ENCODE results near the gene SAMD4B.

DNA sequence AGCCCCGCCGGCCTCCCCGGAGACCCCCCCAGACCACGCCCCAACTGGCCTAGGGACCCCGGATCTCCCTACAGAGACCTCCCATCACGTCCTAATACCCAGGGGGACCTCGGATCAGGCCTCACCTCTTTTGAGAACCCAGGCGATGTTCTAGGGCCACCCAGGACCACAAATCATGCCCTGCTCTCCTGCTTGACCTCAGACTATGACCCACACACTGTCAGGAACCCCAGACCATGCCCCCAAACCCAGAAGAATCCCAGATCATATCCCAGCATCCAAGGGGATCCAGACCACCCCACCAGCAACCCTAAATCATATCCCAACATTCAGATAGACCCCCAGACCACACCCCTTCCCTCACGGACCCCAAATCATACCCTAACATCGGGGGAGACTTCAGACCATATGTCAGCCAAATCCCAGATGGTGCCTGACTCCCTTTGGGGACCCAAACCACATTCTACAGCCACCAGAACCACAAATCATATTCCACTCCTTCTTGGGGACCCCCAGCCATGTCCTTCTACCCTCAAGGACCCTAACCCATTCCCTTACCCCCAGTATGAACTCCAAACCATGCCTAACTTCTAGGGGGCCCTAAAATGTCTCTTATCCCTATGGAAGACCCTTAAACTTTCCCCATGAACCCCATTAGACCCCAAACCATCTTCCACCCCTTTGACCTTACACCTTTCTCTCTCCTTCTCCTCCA is 20.9 kb upstream of the SAMD4B start:
- TF ChIP-seq YY1 (IDR thresholded peaks at IDR 0.05; ENCODE audit: insufficient read depth, insufficient read length) (no peak), SUZ12 (IDR thresholded peaks at IDR 0.05; ENCODE audit: extremely low read depth, insufficient read depth, insufficient read length) (no peak), ZNF274 (IDR thresholded peaks at IDR 0.05; ENCODE audit: low read depth, low read length) (no peak)

All from NT2/D1 (cell line).